ENCODE data around the gene ANKS6. TPM values are rescaled to one million over a fixed set of nuclear protein-coding genes. Genes with fewer than 3 reads are reported as not detected.

Gene ANKS6
- total and polyA plus RNA-seq, 2 donors = 5.6 to 11.6 TPM

GRCh38 chr9:98834386-98834785 lies 38.0 kb upstream of the ANKS6 start:
- Histone ChIP-seq H3K9me3 (ENCODE audit: control insufficient read depth in 2 of 2, insufficient read depth in 1 of 2, low read length in 1 of 2) (no peaks in the 10 kb centered on the region), H3K27me3 (ENCODE audit: control insufficient read depth in 2 of 2, insufficient read depth in 1 of 2, low read length in 1 of 2) (no peaks in the 10 kb centered on the region), H3K27ac (ENCODE audit: low read depth in 1 of 2, low read length in 1 of 2) (no peak overlapping the region), H3K4me1 (ENCODE audit: control insufficient read depth in 2 of 2, insufficient read depth in 2 of 2, low read length in 2 of 2) (no peaks in the 10 kb centered on the region), H3K36me3 (ENCODE audit: control insufficient read depth in 2 of 2, insufficient read depth in 2 of 2, low read length in 1 of 2) (no peaks in the 10 kb centered on the region), H3K4me3 (ENCODE audit: low read length in 2 of 2) (no peak overlapping the region)
- DNase-seq (ENCODE audit: low read depth in 6 of 9, low spot score in 9 of 9) = no peak
- WGBS = 97% methylated on average over 9 of the region's 9 CpGs

- no peak for DNase-seq (ENCODE audit: low read depth in 6 of 9, low spot score in 9 of 9)
- no peaks in the 10 kb centered on the region for H3K27me3 ChIP-seq (ENCODE audit: control insufficient read depth in 2 of 2, insufficient read depth in 1 of 2, low read length in 1 of 2)
Measured at GRCh38 chr9:98833090-98833956, 37.0 kb upstream of the ANKS6 start.

DNA sequence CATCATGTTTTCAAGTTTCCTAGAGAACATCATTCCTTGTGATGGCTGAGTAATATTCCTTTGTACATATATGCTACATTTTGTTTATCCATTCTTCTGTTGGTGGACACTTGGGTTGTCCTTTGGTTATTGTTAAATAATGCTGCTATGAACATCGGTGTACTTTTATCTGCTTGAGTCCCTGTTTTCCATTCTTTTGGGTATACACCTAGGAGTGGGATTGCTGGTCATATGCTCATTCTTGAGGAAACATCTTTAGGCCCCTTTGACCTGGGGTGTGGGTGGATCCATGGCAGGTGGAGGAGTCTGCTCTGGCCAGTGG lies 36.4 kb upstream of the ANKS6 start:
- H3K27ac ChIP-seq (ENCODE audit: low read depth in 1 of 2, low read length in 1 of 2) = no peak overlapping the region

More at GRCh38 chr9:98833090-98833956, 37.0 kb upstream of the ANKS6 start:
- no peaks in the 10 kb centered on the region for H3K36me3 ChIP-seq (ENCODE audit: control insufficient read depth in 2 of 2, insufficient read depth in 2 of 2, low read length in 1 of 2)
- no peak overlapping the region for H3K27ac ChIP-seq (ENCODE audit: low read depth in 1 of 2, low read length in 1 of 2)
- no peaks in the 10 kb centered on the region for H3K9me3 ChIP-seq (ENCODE audit: control insufficient read depth in 2 of 2, insufficient read depth in 1 of 2, low read length in 1 of 2)
- no peaks in the 10 kb centered on the region for H3K4me1 ChIP-seq (ENCODE audit: control insufficient read depth in 2 of 2, insufficient read depth in 2 of 2, low read length in 2 of 2)
- no peak overlapping the region for H3K4me3 ChIP-seq (ENCODE audit: low read length in 2 of 2)
- 96% methylated on average over 9 of the region's 9 CpGs for WGBS

DNA sequence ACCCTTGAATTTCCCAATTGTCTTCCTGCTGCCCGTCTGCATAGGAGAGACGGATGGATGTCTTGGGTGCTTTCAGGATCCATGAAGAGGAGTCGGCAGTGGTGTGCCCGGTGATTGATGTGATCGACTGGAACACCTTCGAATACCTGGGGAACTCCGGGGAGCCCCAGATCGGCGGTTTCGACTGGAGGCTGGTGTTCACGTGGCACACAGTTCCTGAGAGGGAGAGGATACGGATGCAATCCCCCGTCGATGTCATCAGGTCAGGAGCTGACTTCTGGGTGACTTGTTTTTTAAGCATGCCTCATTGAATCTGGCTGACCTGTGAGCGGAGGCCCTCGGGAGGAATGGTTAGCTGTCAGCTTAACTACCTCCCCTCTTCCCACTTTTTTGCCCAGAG lies 35.3 kb upstream of the ANKS6 start:
- no peak overlapping the region for H3K27ac ChIP-seq (ENCODE audit: low read depth in 1 of 2, low read length in 1 of 2)
- H3K36me3 ChIP-seq (ENCODE audit: control insufficient read depth in 2 of 2, insufficient read depth in 2 of 2, low read length in 1 of 2) = no peaks in the 10 kb centered on the region
- H3K4me1 ChIP-seq (ENCODE audit: control insufficient read depth in 2 of 2, insufficient read depth in 2 of 2, low read length in 2 of 2) = no peaks in the 10 kb centered on the region
- DNase-seq (ENCODE audit: low read depth in 6 of 9, low spot score in 9 of 9) = no peak
- H3K9me3 ChIP-seq (ENCODE audit: control insufficient read depth in 2 of 2, insufficient read depth in 1 of 2, low read length in 1 of 2) = no peaks in the 10 kb centered on the region
- H3K4me3 ChIP-seq (ENCODE audit: low read length in 2 of 2) = no peak overlapping the region
- no peaks in the 10 kb centered on the region for H3K27me3 ChIP-seq (ENCODE audit: control insufficient read depth in 2 of 2, insufficient read depth in 1 of 2, low read length in 1 of 2)
- 98% methylated on average over 16 of the region's 16 CpGs for WGBS

More for the DNA sequence above, 36.4 kb upstream of the ANKS6 start:
- no peaks in the 10 kb centered on the region for H3K27me3 ChIP-seq (ENCODE audit: control insufficient read depth in 2 of 2, insufficient read depth in 1 of 2, low read length in 1 of 2)
- DNase-seq (ENCODE audit: low read depth in 6 of 9, low spot score in 9 of 9) = no peak
- no peaks in the 10 kb centered on the region for H3K4me1 ChIP-seq (ENCODE audit: control insufficient read depth in 2 of 2, insufficient read depth in 2 of 2, low read length in 2 of 2)
- H3K36me3 ChIP-seq (ENCODE audit: control insufficient read depth in 2 of 2, insufficient read depth in 2 of 2, low read length in 1 of 2) = no peaks in the 10 kb centered on the region
- no peak overlapping the region for H3K4me3 ChIP-seq (ENCODE audit: low read length in 2 of 2)
- H3K9me3 ChIP-seq (ENCODE audit: control insufficient read depth in 2 of 2, insufficient read depth in 1 of 2, low read length in 1 of 2) = no peaks in the 10 kb centered on the region
- WGBS = 97% methylated on average over 1 of the region's 1 CpG

- DNase-seq (ENCODE audit: low read depth in 6 of 9, low spot score in 9 of 9) = no peak
- H3K4me1 ChIP-seq (ENCODE audit: control insufficient read depth in 2 of 2, insufficient read depth in 2 of 2, low read length in 2 of 2) = no peaks in the 10 kb centered on the region
- no peak overlapping the region for H3K4me3 ChIP-seq (ENCODE audit: low read length in 2 of 2)
- H3K27me3 ChIP-seq (ENCODE audit: control insufficient read depth in 2 of 2, insufficient read depth in 1 of 2, low read length in 1 of 2) = no peaks in the 10 kb centered on the region
- no peak overlapping the region for H3K27ac ChIP-seq (ENCODE audit: low read depth in 1 of 2, low read length in 1 of 2)
- H3K36me3 ChIP-seq (ENCODE audit: control insufficient read depth in 2 of 2, insufficient read depth in 2 of 2, low read length in 1 of 2) = no peaks in the 10 kb centered on the region
- H3K9me3 ChIP-seq (ENCODE audit: control insufficient read depth in 2 of 2, insufficient read depth in 1 of 2, low read length in 1 of 2) = no peaks in the 10 kb centered on the region
- 95% methylated on average over 5 of the region's 5 CpGs for WGBS
Measured at GRCh38 chr9:98830554-98830953, 34.2 kb upstream of the ANKS6 start.

GRCh38 chr9:98829766-98830165 lies 33.4 kb upstream of the ANKS6 start:
- DNase-seq (ENCODE audit: low read depth in 6 of 9, low spot score in 9 of 9) = no peak
- WGBS = 95% methylated on average over 5 of the region's 5 CpGs
- no peaks in the 10 kb centered on the region for H3K27me3 ChIP-seq (ENCODE audit: control insufficient read depth in 2 of 2, insufficient read depth in 1 of 2, low read length in 1 of 2)
- no peak overlapping the region for H3K27ac ChIP-seq (ENCODE audit: low read depth in 1 of 2, low read length in 1 of 2)
- H3K9me3 ChIP-seq (ENCODE audit: control insufficient read depth in 2 of 2, insufficient read depth in 1 of 2, low read length in 1 of 2) = no peaks in the 10 kb centered on the region
- no peaks in the 10 kb centered on the region for H3K36me3 ChIP-seq (ENCODE audit: control insufficient read depth in 2 of 2, insufficient read depth in 2 of 2, low read length in 1 of 2)
- no peaks in the 10 kb centered on the region for H3K4me1 ChIP-seq (ENCODE audit: control insufficient read depth in 2 of 2, insufficient read depth in 2 of 2, low read length in 2 of 2)
- H3K4me3 ChIP-seq (ENCODE audit: low read length in 2 of 2) = no peak overlapping the region

DNA sequence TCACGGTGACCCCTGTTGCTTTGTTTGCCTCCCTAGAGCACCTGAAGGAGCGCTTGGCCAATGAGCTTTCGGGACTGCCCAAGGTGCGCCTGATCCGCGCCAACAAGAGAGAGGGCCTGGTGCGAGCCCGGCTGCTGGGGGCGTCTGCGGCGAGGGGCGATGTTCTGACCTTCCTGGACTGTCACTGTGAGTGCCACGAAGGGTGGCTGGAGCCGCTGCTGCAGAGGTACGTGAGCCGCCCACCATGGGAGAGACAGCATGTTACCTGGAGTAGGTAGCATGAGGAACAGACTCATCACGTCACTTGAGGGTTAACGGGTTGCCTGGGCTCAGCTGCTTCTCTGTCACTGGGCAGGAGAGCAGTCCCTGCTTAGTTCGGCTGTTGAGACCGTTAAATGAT lies 30.4 kb upstream of the ANKS6 start:
- DNase-seq (ENCODE audit: low read depth in 6 of 9, low spot score in 9 of 9) = no peak
- no peak overlapping the region for H3K4me3 ChIP-seq (ENCODE audit: low read length in 2 of 2)
- WGBS = 98% methylated on average over 20 of the region's 20 CpGs
- no peaks in the 10 kb centered on the region for H3K9me3 ChIP-seq (ENCODE audit: control insufficient read depth in 2 of 2, insufficient read depth in 1 of 2, low read length in 1 of 2)
- H3K27me3 ChIP-seq (ENCODE audit: control insufficient read depth in 2 of 2, insufficient read depth in 1 of 2, low read length in 1 of 2) = no peaks in the 10 kb centered on the region
- no peak overlapping the region for H3K27ac ChIP-seq (ENCODE audit: low read depth in 1 of 2, low read length in 1 of 2)
- H3K4me1 ChIP-seq (ENCODE audit: control insufficient read depth in 2 of 2, insufficient read depth in 2 of 2, low read length in 2 of 2) = no peaks in the 10 kb centered on the region
- H3K36me3 ChIP-seq (ENCODE audit: control insufficient read depth in 2 of 2, insufficient read depth in 2 of 2, low read length in 1 of 2) = no peaks in the 10 kb centered on the region

DNA sequence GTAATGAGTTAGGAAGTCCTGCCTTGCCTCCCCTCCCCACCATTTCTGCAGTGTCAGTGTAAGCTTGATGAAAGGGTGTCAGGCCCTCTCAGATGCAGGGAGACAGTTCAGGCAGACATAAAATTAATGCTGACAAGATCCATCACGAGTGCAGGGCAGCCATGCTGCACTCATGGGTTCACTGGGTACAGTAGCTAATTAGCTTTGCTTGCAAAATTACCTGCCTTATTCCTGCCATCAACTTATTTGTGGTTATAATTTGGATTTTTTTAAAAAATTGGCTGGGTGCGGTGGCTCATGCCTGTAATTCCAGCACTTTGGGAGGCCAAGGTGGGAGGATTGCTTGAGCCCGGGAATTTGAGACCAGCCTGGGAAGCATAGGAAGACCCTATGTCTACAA lies 29.1 kb upstream of the ANKS6 start:
- no peaks in the 10 kb centered on the region for H3K27me3 ChIP-seq (ENCODE audit: control insufficient read depth in 2 of 2, insufficient read depth in 1 of 2, low read length in 1 of 2)
- H3K9me3 ChIP-seq (ENCODE audit: control insufficient read depth in 2 of 2, insufficient read depth in 1 of 2, low read length in 1 of 2) = no peaks in the 10 kb centered on the region
- no peak overlapping the region for H3K27ac ChIP-seq (ENCODE audit: low read depth in 1 of 2, low read length in 1 of 2)
- no peak for DNase-seq (ENCODE audit: low read depth in 6 of 9, low spot score in 9 of 9)
- WGBS = 98% methylated on average over 3 of the region's 3 CpGs
- no peaks in the 10 kb centered on the region for H3K4me1 ChIP-seq (ENCODE audit: control insufficient read depth in 2 of 2, insufficient read depth in 2 of 2, low read length in 2 of 2)
- H3K4me3 ChIP-seq (ENCODE audit: low read length in 2 of 2) = no peak overlapping the region
- H3K36me3 ChIP-seq (ENCODE audit: control insufficient read depth in 2 of 2, insufficient read depth in 2 of 2, low read length in 1 of 2) = no peaks in the 10 kb centered on the region

- H3K4me3 ChIP-seq (ENCODE audit: low read length in 2 of 2) = no peak overlapping the region
- no peaks in the 10 kb centered on the region for H3K9me3 ChIP-seq (ENCODE audit: control insufficient read depth in 2 of 2, insufficient read depth in 1 of 2, low read length in 1 of 2)
- 98% methylated on average over 3 of the region's 3 CpGs for WGBS
- H3K36me3 ChIP-seq (ENCODE audit: control insufficient read depth in 2 of 2, insufficient read depth in 2 of 2, low read length in 1 of 2) = no peaks in the 10 kb centered on the region
- DNase-seq (ENCODE audit: low read depth in 6 of 9, low spot score in 9 of 9) = no peak
- no peaks in the 10 kb centered on the region for H3K27me3 ChIP-seq (ENCODE audit: control insufficient read depth in 2 of 2, insufficient read depth in 1 of 2, low read length in 1 of 2)
- no peak overlapping the region for H3K27ac ChIP-seq (ENCODE audit: low read depth in 1 of 2, low read length in 1 of 2)
- H3K4me1 ChIP-seq (ENCODE audit: control insufficient read depth in 2 of 2, insufficient read depth in 2 of 2, low read length in 2 of 2) = no peaks in the 10 kb centered on the region
Measured at GRCh38 chr9:98823666-98824334, 27.4 kb upstream of the ANKS6 start.

Data from thymus (tissue), 11 donors.